HepG2 (cell line): ENCODE results near the gene FN1. TPM values are rescaled to one million over a fixed set of nuclear protein-coding genes. Genes with fewer than 3 reads are reported as not detected.

ENCODE experiments used
- DNMT1 ChIP-seq: sonication (generic); formaldehyde crosslinking; IDR thresholded peaks from 2 replicates; pipeline ENCODE4 v1.5.1; 2020; ENCODE audit warnings: mild to moderate bottlenecking, missing genetic modification reagents
- HOXD1 ChIP-seq: sonication (generic); formaldehyde crosslinking; IDR thresholded peaks from 2 replicates; pipeline ENCODE4 v1.5.0; 2020; ENCODE audit warnings: missing genetic modification reagents
- JUNB ChIP-seq: sonication (generic); formaldehyde crosslinking; IDR thresholded peaks from 2 replicates; pipeline ENCODE4 v1.8.0; 2022; ENCODE audit warnings: missing genetic modification reagents, mild to moderate bottlenecking, borderline replicate concordance
- MLLT10 ChIP-seq: sonication (generic); formaldehyde crosslinking; IDR thresholded peaks from 2 replicates; pipeline ENCODE4 v1.4.0; 2020; ENCODE audit warnings: missing genetic modification reagents
- MTA3 ChIP-seq: sonication (generic); formaldehyde crosslinking; IDR thresholded peaks from 2 replicates; pipeline ENCODE4 v1.4.0; 2020; ENCODE audit warnings: missing genetic modification reagents
- NAIF1 ChIP-seq: sonication (generic); formaldehyde crosslinking; IDR thresholded peaks from 2 replicates; pipeline ENCODE4 v1.5.0; 2020; ENCODE audit warnings: mild to moderate bottlenecking, missing genetic modification reagents, borderline replicate concordance
- NFYB ChIP-seq: sonication (generic); formaldehyde crosslinking; IDR thresholded peaks from 2 replicates; pipeline ENCODE4 v1.4.0; 2020; ENCODE audit warnings: missing genetic modification reagents
- RXRA ChIP-seq: sonication (generic); formaldehyde crosslinking; IDR thresholded peaks from 2 replicates; pipeline ENCODE4 v1.5.1; 2020; ENCODE audit warnings: missing genetic modification reagents
- ZBTB7A ChIP-seq: sonication (generic); formaldehyde crosslinking; IDR thresholded peaks from 2 replicates; pipeline ENCODE4 v1.8.0; 2022; ENCODE audit warnings: mild to moderate bottlenecking, missing genetic modification reagents
- ZMYM3 ChIP-seq: sonication (generic); formaldehyde crosslinking; IDR thresholded peaks from 2 replicates; pipeline ENCODE4 v1.5.1; 2020; ENCODE audit warnings: mild to moderate bottlenecking, missing genetic modification reagents
- ZNF124 ChIP-seq: sonication (generic); formaldehyde crosslinking; IDR thresholded peaks from 2 replicates; pipeline ENCODE4 v1.4.0; 2020; ENCODE audit warnings: missing genetic modification reagents
- ZNF256 ChIP-seq: sonication (generic); formaldehyde crosslinking; conservative IDR thresholded peaks from 2 replicates; pipeline ENCODE4 v1.4.0; 2020; ENCODE audit warnings: missing genetic modification reagents
- ZNF558 ChIP-seq: sonication (generic); formaldehyde crosslinking; IDR thresholded peaks from 2 replicates; pipeline ENCODE4 v1.9.0; 2022; ENCODE audit warnings: mild to moderate bottlenecking, missing genetic modification reagents, borderline replicate concordance
- ZNF724P ChIP-seq: sonication (generic); formaldehyde crosslinking; IDR thresholded peaks from 2 replicates; pipeline ENCODE4 v1.8.0; 2022; ENCODE audit warnings: missing genetic modification reagents, borderline replicate concordance
- polyA plus RNA-seq, 8 experiments: library from polyadenylated mRNA; depleted of rRNA in 3 of 8; stranded (reverse) in 7 of 8; unstranded in 1 of 8; fragments of >200 nt; fragmentation: Illumina TruSeq in 4 of 8; extraction: Trizol in 4 of 8; gene quantifications; 2 replicates each; pipeline versions ENCODE4 v1.2.1 to v1.2.3, GENCODE V29; 2011 to 2016; ENCODE audit warnings: low read depth in 4 of 8, missing spikeins in 1 of 8, mixed read lengths in 1 of 8; ENCODE audit not compliant: insufficient read depth in 1 of 8
- total RNA-seq, 5 experiments: library from RNA; depleted of rRNA; stranded (reverse); fragments of >200 nt; fragmentation: Illumina TruSeq; extraction: Trizol; gene quantifications; 2 replicates each; pipeline ENCODE4 v1.2.3, GENCODE V29; 2016; ENCODE audit warnings: low read depth in 1 of 5
- TF ChIP-seq, protein P1 (sequence below): sonication (generic); formaldehyde crosslinking; IDR thresholded peaks from 2 replicates; pipeline ENCODE4 v1.9.0; 2021; ENCODE audit warnings: mild to moderate bottlenecking, missing genetic modification reagents
- TF ChIP-seq, protein P2 (sequence below): IDR thresholded peaks from 2 replicates; pipeline ENCODE4 v1.6.1; 2012; ENCODE audit warnings: low read length, improper control_type of control experiment
- TF ChIP-seq, protein P3 (sequence below): sonication (generic); formaldehyde crosslinking; conservative IDR thresholded peaks from 2 replicates; pipeline ENCODE4 v1.4.0; 2020; ENCODE audit warnings: missing genetic modification reagents

The FN1 gene
- total and polyA plus RNA-seq, 2 of the 13 experiments (the other 11 are each of a cell fraction or from before 2014, with no cell fraction given): 1,847 to 6,471 TPM

DNA sequence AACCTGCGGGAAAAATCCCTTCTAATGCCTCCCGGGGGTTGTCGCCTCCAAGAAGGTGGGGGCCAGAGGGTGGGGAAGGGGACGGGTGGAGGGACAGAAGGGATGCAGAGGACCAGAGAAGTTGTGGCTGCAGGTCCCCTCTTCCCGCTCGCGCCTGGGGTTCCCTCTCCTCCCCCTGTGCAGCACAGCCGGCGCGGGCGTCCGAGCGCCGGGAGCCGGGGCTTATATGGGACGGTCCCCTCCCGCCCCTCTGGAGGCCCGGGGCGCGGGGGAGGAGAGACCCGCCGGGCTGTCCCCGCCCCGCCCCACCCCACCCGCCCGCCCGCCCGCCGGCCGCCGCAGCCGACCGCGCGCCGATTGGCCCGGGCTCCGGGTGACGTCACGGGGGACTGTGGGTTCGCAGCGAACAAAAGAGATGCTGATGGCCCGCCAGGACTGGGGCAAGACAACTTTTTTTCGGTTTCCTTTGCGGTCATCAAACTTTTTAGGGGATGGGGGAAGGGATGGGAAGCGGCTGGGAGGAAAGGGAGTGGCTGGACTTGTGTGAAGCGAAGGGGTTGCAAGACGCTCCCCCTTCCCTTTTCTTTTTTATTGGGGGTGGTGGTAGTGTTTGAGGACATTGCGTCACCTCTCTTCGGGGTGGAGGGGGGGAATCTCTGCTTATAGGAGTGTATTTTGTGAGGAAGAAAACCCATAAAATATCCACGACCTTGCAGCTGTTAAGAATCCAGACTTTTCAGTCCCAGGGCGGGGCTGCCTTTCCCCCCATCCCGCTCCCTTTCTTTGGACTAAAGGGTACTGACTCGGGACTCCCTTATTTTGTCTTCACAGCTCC lies at the start of gene FN1 (continued):
- TF ChIP-seq, protein P1, sequence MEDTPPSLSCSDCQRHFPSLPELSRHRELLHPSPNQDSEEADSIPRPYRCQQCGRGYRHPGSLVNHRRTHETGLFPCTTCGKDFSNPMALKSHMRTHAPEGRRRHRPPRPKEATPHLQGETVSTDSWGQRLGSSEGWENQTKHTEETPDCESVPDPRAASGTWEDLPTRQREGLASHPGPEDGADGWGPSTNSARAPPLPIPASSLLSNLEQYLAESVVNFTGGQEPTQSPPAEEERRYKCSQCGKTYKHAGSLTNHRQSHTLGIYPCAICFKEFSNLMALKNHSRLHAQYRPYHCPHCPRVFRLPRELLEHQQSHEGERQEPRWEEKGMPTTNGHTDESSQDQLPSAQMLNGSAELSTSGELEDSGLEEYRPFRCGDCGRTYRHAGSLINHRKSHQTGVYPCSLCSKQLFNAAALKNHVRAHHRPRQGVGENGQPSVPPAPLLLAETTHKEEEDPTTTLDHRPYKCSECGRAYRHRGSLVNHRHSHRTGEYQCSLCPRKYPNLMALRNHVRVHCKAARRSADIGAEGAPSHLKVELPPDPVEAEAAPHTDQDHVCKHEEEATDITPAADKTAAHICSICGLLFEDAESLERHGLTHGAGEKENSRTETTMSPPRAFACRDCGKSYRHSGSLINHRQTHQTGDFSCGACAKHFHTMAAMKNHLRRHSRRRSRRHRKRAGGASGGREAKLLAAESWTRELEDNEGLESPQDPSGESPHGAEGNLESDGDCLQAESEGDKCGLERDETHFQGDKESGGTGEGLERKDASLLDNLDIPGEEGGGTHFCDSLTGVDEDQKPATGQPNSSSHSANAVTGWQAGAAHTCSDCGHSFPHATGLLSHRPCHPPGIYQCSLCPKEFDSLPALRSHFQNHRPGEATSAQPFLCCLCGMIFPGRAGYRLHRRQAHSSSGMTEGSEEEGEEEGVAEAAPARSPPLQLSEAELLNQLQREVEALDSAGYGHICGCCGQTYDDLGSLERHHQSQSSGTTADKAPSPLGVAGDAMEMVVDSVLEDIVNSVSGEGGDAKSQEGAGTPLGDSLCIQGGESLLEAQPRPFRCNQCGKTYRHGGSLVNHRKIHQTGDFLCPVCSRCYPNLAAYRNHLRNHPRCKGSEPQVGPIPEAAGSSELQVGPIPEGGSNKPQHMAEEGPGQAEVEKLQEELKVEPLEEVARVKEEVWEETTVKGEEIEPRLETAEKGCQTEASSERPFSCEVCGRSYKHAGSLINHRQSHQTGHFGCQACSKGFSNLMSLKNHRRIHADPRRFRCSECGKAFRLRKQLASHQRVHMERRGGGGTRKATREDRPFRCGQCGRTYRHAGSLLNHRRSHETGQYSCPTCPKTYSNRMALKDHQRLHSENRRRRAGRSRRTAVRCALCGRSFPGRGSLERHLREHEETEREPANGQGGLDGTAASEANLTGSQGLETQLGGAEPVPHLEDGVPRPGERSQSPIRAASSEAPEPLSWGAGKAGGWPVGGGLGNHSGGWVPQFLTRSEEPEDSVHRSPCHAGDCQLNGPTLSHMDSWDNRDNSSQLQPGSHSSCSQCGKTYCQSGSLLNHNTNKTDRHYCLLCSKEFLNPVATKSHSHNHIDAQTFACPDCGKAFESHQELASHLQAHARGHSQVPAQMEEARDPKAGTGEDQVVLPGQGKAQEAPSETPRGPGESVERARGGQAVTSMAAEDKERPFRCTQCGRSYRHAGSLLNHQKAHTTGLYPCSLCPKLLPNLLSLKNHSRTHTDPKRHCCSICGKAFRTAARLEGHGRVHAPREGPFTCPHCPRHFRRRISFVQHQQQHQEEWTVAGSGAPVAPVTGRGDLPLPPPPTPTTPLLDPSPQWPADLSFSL: no peak
- TF ChIP-seq DNMT1 (CRISPR knock-in tag) (peak; percentile 85; the same call in 1 of the 2 replicates), NFYB (CRISPR knock-in tag) (peak; percentile 64), RXRA (CRISPR knock-in tag) (peak; percentile 64), ZNF724P (CRISPR knock-in tag) (peak; percentile 4; the same call in 1 of the 2 replicates), ZBTB7A (CRISPR knock-in tag) (no peak), NAIF1 (CRISPR knock-in tag) (no peak), ZNF256 (CRISPR knock-in tag) (no peak), ZMYM3 (CRISPR knock-in tag) (no peak), ZNF124 (peak; percentile 92; the same call in 1 of the 2 replicates), MTA3 (CRISPR knock-in tag) (no peak), HOXD1 (peak; percentile 75), MLLT10 (CRISPR knock-in tag) (0 out of 2 replicates have a peak, but pooled peaks have one; percentile 24), ZNF558 (CRISPR knock-in tag) (peak; percentile 95; the same call in 1 of the 2 replicates), JUNB (peak; percentile 62; the same call in 1 of the 2 replicates)
- TF ChIP-seq, protein P2, sequence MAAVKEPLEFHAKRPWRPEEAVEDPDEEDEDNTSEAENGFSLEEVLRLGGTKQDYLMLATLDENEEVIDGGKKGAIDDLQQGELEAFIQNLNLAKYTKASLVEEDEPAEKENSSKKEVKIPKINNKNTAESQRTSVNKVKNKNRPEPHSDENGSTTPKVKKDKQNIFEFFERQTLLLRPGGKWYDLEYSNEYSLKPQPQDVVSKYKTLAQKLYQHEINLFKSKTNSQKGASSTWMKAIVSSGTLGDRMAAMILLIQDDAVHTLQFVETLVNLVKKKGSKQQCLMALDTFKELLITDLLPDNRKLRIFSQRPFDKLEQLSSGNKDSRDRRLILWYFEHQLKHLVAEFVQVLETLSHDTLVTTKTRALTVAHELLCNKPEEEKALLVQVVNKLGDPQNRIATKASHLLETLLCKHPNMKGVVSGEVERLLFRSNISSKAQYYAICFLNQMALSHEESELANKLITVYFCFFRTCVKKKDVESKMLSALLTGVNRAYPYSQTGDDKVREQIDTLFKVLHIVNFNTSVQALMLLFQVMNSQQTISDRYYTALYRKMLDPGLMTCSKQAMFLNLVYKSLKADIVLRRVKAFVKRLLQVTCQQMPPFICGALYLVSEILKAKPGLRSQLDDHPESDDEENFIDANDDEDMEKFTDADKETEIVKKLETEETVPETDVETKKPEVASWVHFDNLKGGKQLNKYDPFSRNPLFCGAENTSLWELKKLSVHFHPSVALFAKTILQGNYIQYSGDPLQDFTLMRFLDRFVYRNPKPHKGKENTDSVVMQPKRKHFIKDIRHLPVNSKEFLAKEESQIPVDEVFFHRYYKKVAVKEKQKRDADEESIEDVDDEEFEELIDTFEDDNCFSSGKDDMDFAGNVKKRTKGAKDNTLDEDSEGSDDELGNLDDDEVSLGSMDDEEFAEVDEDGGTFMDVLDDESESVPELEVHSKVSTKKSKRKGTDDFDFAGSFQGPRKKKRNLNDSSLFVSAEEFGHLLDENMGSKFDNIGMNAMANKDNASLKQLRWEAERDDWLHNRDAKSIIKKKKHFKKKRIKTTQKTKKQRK: no peak
- TF ChIP-seq, protein P3, sequence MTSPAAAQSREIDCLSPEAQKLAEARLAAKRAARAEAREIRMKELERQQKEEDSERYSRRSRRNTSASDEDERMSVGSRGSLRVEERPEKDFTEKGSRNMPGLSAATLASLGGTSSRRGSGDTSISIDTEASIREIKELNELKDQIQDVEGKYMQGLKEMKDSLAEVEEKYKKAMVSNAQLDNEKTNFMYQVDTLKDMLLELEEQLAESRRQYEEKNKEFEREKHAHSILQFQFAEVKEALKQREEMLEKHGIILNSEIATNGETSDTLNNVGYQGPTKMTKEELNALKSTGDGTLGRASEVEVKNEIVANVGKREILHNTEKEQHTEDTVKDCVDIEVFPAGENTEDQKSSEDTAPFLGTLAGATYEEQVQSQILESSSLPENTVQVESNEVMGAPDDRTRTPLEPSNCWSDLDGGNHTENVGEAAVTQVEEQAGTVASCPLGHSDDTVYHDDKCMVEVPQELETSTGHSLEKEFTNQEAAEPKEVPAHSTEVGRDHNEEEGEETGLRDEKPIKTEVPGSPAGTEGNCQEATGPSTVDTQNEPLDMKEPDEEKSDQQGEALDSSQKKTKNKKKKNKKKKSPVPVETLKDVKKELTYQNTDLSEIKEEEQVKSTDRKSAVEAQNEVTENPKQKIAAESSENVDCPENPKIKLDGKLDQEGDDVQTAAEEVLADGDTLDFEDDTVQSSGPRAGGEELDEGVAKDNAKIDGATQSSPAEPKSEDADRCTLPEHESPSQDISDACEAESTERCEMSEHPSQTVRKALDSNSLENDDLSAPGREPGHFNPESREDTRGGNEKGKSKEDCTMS (CRISPR knock-in tag): peak; percentile 88; the same call in 1 of the 2 replicates
